ENCODE results near the gene MORN1.

MORN1 gene

DNA sequence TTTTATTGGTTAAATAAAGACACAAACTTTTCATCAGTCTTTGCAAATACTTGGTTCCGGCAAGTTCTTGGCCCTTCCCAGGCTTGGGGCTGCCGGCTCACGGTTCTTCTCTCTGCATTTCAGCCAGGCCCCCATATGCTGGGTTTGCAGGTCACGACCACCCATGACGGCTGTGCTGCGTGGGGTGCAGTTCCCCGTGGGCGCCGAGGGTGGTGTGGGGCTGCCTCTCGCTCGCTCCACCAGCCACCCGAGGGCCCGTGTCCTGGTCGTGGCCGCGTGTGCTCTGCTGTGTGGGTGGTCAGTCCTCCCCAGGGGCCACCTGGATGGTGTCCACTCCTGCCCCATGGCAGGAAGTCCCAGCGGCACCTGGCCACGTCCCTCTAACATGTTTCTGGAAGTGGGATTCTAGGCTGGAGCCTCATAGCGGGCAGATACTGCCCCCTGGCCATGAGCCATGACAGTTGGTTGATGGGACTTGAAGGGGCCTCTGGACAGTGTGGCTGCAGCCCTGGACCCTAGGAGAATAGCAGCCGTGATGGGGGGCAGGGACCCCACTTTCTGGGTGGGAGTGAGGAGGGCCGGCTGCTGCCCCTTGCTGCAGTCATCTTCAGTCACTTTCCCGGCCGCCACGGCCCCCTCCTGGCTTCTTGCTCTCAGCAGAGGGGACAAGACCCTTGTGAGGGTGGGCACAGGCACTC is 117.0 kb downstream of the MORN1 start:
- no peak for DNase-seq (ENCODE audit: low read depth in 2 of 2)

DNA sequence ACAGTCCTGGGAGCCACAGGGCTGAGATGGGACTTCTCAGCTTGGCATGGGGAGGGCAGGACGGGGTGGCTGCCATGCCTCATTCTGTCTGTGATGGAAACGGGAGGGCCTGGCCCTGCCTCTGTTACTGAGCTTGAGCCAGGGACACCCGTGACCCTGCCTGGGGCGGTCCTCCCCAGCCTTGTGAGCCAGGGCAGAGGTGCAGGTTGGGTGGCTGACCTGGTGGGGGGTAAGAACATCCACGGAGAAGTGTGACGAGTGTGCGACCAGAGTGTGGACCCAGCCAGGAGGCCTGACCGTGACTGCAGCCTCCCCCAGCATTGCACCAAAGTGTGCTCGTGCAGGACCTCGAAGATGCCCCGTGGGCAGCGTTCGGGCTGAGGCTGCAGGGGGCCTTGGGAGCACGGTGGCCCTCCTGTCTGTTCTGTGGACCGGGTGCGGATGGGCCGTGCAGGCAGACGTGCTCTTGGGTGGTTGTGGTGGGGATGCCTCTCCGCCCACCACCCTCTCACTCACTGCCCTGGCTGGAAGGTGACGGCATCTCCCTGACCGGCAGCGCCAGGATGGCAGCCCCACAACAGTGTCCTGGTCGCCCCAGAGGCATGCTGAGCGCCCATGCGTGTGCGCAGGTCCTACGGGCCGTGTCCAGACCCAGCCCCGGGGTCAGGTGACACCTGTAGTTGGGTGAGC is 117.8 kb downstream of the MORN1 start:
- DNase-seq (ENCODE audit: low read depth in 2 of 2) = no peak

DNA sequence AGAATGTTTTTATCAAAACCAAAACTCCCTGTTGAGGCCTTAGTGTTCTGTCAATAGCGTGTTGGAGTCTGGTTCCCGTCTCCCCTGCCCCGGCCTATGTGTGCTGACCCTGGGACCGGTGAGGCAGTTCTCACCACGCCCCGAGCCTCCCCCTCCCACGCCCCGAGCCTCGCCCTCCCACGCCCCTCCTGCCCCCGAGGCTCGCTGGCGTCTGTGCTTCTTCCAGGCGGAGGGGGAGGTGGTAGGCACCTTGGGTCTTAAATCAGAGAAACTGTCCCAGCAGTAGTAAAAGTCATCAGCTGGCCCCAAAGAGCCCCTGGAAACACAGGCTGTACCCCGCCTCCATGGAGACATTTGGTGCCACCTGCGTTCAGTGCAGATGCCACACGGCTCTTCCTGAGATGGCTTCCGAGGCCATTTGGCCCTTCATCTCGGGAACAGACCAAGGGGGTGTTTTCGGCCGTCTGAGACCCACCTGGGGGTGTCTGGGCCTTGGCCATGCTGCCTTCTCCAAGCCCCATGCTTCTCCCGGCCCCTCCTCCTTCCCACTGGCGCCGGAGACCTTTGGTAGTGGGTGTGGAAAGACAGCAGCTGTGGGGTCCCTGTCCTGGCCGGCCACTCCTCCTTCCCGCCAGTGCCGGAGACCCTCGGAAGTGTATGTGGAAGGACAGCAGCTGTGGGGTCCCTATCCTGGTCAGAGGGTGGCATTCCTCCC is 118.5 kb downstream of the MORN1 start:
- DNase-seq (ENCODE audit: low read depth in 2 of 2) = no peak

DNA sequence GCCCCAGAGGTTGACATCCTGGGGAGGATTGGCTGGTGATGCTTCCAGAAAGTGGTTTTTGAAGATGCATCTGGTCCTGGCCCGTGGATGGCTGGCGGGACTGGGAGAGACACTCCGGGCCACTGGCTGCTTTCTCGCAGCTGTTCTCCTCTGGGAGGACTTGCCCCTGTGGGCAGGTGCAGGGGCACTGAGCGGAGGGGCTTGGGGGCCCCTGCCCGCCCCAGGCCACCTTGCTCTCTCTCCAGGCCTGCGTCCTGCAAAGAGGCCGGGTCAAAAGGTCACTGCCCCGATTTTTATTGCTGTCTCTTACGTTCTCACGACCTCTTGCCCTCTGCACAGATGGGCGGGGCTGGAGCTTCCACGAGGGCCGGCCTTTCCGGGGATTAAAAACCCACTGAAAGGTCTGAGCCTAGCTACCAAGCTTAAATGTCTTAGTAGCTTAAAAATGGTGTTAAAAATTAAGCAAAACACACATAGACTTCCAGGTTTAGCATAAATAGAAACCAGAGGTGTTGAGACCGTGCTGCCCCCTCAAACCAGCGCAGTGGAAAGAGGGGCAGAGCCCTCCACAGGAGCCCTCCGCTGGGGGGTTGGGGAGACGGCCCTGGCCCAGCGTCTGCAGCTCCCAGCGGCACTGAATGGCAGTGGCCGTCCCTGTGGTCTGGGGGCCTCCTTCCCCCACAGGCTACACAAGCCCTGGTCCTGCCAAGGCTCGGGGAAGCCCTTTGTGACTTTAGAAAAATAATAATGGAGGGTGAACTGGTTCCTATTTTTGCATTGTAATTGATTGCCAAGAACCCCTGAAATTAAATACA is 119.3 kb downstream of the MORN1 start:
- no peak for DNase-seq (ENCODE audit: low read depth in 2 of 2)

All from stimulated activated CD8-positive, alpha-beta memory T cell treated with anti-CD3 and anti-CD28 coated beads, Interleukin-2, amount 100 ng/mL, for 1 hour (primary cell).